HG03571 (cell line): Measurements from ENCODE around the gene VEZT.

Experiments
- ATAC-seq: cut with Tn5 transposase; IDR thresholded peaks from one replicate; pipeline ENCODE4 v1.9.1; 2021; ENCODE audit not compliant: unreplicated experiment

Gene VEZT

GRCh38 chr12:95198914-95199313 is 18.7 kb upstream of the VEZT start:
- peak; percentile 59 for ATAC-seq

- no peak for ATAC-seq
These were observed 17.3 kb upstream of the VEZT start for GRCh38 chr12:95200128-95200894.

GRCh38 chr12:95201056-95201670 is 16.4 kb upstream of the VEZT start:
- ATAC-seq = no peak

- no peak for ATAC-seq
These were observed 14.7 kb upstream of the VEZT start for GRCh38 chr12:95202691-95203486.

GRCh38 chr12:95203487-95204030 is 14.0 kb upstream of the VEZT start:
- no peak for ATAC-seq

GRCh38 chr12:95204141-95204866 is 13.3 kb upstream of the VEZT start:
- ATAC-seq = no peak

GRCh38 chr12:95205016-95205624 is 12.5 kb upstream of the VEZT start:
- ATAC-seq = no peak

- no peak for ATAC-seq
These were observed 11.9 kb upstream of the VEZT start for GRCh38 chr12:95205685-95206084.

GRCh38 chr12:95206916-95207315 is 10.7 kb upstream of the VEZT start:
- ATAC-seq = no peak

- no peak for ATAC-seq
These were observed 10.2 kb upstream of the VEZT start for GRCh38 chr12:95207407-95207806.

- ATAC-seq = no peak
These were observed 8.9 kb upstream of the VEZT start for GRCh38 chr12:95208678-95209077.

GRCh38 chr12:95212586-95212985 is 5.0 kb upstream of the VEZT start:
- no peak for ATAC-seq

- no peak for ATAC-seq
These were observed 4.5 kb upstream of the VEZT start for GRCh38 chr12:95213119-95213518.

- no peak for ATAC-seq
These were observed 3.7 kb upstream of the VEZT start for GRCh38 chr12:95213928-95214327.

- no peak for ATAC-seq
These were observed 3.1 kb upstream of the VEZT start for GRCh38 chr12:95214466-95214865.

- ATAC-seq = no peak
These were observed 1.7 kb upstream of the VEZT start for GRCh38 chr12:95215949-95216348.

- peak; percentile 23 for ATAC-seq
These were observed 763 bp upstream of the VEZT start for GRCh38 chr12:95216711-95217376.

GRCh38 chr12:95218150-95219133 is 835 bp downstream of the VEZT start:
- peak; percentile 2 for ATAC-seq

- ATAC-seq = no peak
These were observed 2.6 kb downstream of the VEZT start for GRCh38 chr12:95220190-95220589.
